Epithelial cell of prostate (primary cell): ENCODE results near the gene ADARB1.

Experiments used
- DNase-seq: peaks from one replicate; pipeline ENCODE4 v3.0.0-alpha.2; 2011; ENCODE audit warnings: low read depth, low spot score
- H3K27ac ChIP-seq: fragments of 450-650 bp; 2 replicates; pipeline ENCODE4 v1.5.1; 2017; ENCODE audit warnings: mild to moderate bottlenecking

Gene ADARB1

GRCh38 chr21:45267390-45267760 is 193.0 kb downstream of the ADARB1 start:
- no peak for DNase-seq

GRCh38 chr21:45269861-45270260 is 195.5 kb downstream of the ADARB1 start:
- H3K27ac ChIP-seq = no peak overlapping the region
- DNase-seq = no peak

More at GRCh38 chr21:45267390-45267760, 193.0 kb downstream of the ADARB1 start:
- H3K27ac ChIP-seq = no peak overlapping the region

- no peak for DNase-seq
- H3K27ac ChIP-seq = no peak overlapping the region
These were observed 196.0 kb downstream of the ADARB1 start for GRCh38 chr21:45270306-45270821.
